Measurements from ENCODE around the gene LRIG1.

- TF ChIP-seq TAF1 (IDR thresholded peaks at IDR 0.05; ENCODE audit: low read depth) (no peak), REST (IDR thresholded peaks at IDR 0.05; ENCODE audit: low read depth) (no peak), MAX (IDR thresholded peaks at IDR 0.05) (no peak), YY1 (IDR thresholded peaks at IDR 0.05; ENCODE audit: low read depth) (no peak), FOXM1 (IDR thresholded peaks at IDR 0.05; ENCODE audit: borderline replicate concordance, low read depth) (no peak), EGR1 (IDR thresholded peaks at IDR 0.05) (no peak), TEAD4 (IDR thresholded peaks at IDR 0.05) (no peak), EP300 (IDR thresholded peaks at IDR 0.05; ENCODE audit: borderline replicate concordance) (no peak), USF1 (IDR thresholded peaks at IDR 0.05) (no peak), TCF12 (IDR thresholded peaks at IDR 0.05; ENCODE audit: low read depth) (no peak), RAD21 (IDR thresholded peaks at IDR 0.05; ENCODE audit: low read depth) (no peak), CEBPB (IDR thresholded peaks at IDR 0.05) (no peak), NFIC (IDR thresholded peaks at IDR 0.05) (no peak)
Observed at GRCh38 chr3:66431494-66431893, 69.3 kb downstream of the LRIG1 start.

All from Ishikawa (cell line).